ENCODE data around the gene FOS. TPM values are rescaled to one million over a fixed set of nuclear protein-coding genes. Genes with fewer than 3 reads are reported as not detected.
A peak's percentile ranks its signal among the peaks of the same experiment; 100 is the strongest.

The FOS gene
- total and polyA plus RNA-seq, 2 of the 4 experiments (the other 2 are of a cell fraction): 53.6 to 171 TPM

GRCh38 chr14:75310295-75311111, 31.9 kb downstream of the FOS start:
- no peaks in the 10 kb centered on the region for H3K9me3 ChIP-seq (ENCODE audit: control insufficient read depth, insufficient read depth, low read length)
- H3K4me1 ChIP-seq (ENCODE audit: control insufficient read depth, insufficient read depth, low read length): peaks cover 9% of the 10 kb centered on the region
- no TSS peak for BruUV-seq (replicated peaks)
- no peak overlapping the region for H3K9ac ChIP-seq (ENCODE audit: low read depth, low read length)
- H4K91ac ChIP-seq (ENCODE audit: insufficient read depth, low read depth, low read length): no peak overlapping the region
- H2AFZ ChIP-seq (replicated peaks; ENCODE audit: low read length, poor library complexity): peak overlapping the region; percentile 63
- no peak overlapping the region for H2BK5ac ChIP-seq (ENCODE audit: low read depth, low read length, poor library complexity, severe bottlenecking)
- H3K18ac ChIP-seq (ENCODE audit: low read depth, low read length): 0 out of 2 replicates have a peak overlapping the region, but pooled peaks have one; percentile 19
- no peak overlapping the region for H2BK15ac ChIP-seq (ENCODE audit: low read depth, low read length)
- no peak overlapping the region for H3K56ac ChIP-seq (ENCODE audit: extremely low read depth, insufficient read depth, low read length)
- no peak overlapping the region; the same call in 1 of the 2 replicates for H4K5ac ChIP-seq (ENCODE audit: low read depth, low read length)
- peak overlapping the region; percentile 44; the same call in 1 of the 2 replicates for H3K4ac ChIP-seq (ENCODE audit: low read depth, low read length)
- peaks cover 3% of the 10 kb centered on the region; the same call in 1 of the 2 replicates for H3K27me3 ChIP-seq (ENCODE audit: control insufficient read depth, insufficient read depth, low read length)
- in situ Hi-C loops (cut with MboI; ENCODE audit: low sequenced_read_pairs) (no loop called here), dilution Hi-C loops (cut with HindIII; ENCODE audit: low sequenced_read_pairs, unreplicated experiment) (loop anchor here (25.0 kb wide), 1 partner anchor 173 kb away; the partner anchor contains the start of gene NEK9), intact Hi-C loops (cut with micrococcal nuclease) (no loop called here)
- POLR2A ChIA-PET (ENCODE audit: unreplicated experiment): interaction anchor here (0.6 kb wide), 1 partner anchor 502 kb away, joined by 3 read pairs; no protein-coding TSS in a partner anchor
- H3K23ac ChIP-seq (ENCODE audit: low read depth, low read length): no peak overlapping the region
- no peaks in the 10 kb centered on the region for H3K36me3 ChIP-seq (ENCODE audit: control insufficient read depth, insufficient read depth, low read length)
- H3K4me3 ChIP-seq (ENCODE audit: insufficient read depth, low read depth, low read length): no peak overlapping the region
- peak overlapping the region in 1 of 2 experiments; percentile 4; a peak in 1 of 4 replicates for H4K8ac ChIP-seq (ENCODE audit: low read depth in 2 of 2, low read length in 2 of 2)
- H2BK120ac ChIP-seq (ENCODE audit: low read depth, low read length): no peak overlapping the region
- no peak overlapping the region for H3K14ac ChIP-seq (replicated peaks; ENCODE audit: low read depth, low read length)
- CTCF ChIA-PET: interaction anchor here (0.6 to 4.6 kb wide), 6 partner anchors 11 to 250 kb away, joined by 3 to 24 read pairs (median 3); no protein-coding TSS in a partner anchor
- no peak overlapping the region for H2BK20ac ChIP-seq (ENCODE audit: low read depth, low read length)
- WGBS, 2 experiments (ENCODE audit: extremely low coverage in 2 of 2, insufficient read length in 1 of 2): 8% methylated on average over 2 of the region's 13 CpGs; no CpG with 5 or more reads in 1 of the 2 experiments
- H4K20me1 ChIP-seq (ENCODE audit: insufficient read depth, low read length): no peaks in the 10 kb centered on the region
- no peaks in the 10 kb centered on the region for H3K79me1 ChIP-seq (ENCODE audit: low read depth in 1 of 2, low read length in 2 of 2)
- peak overlapping the region; percentile 3 for H2AK9ac ChIP-seq (replicated peaks; ENCODE audit: low read depth, low read length, poor library complexity)
- ATAC-seq (ENCODE audit: low read depth) (peak; percentile 71), DNase-seq (peak; percentile 86)
- no peak overlapping the region for H2AK5ac ChIP-seq (ENCODE audit: low read depth, low read length)
- H3K9me1 ChIP-seq (ENCODE audit: insufficient read depth, low read length): no peaks in the 10 kb centered on the region; the same call in 1 of the 2 replicates
- H3K27ac ChIP-seq (ENCODE audit: insufficient read depth, low read length): peak overlapping the region; percentile 39; the same call in 1 of the 2 replicates
- H3K4me2 ChIP-seq (ENCODE audit: low read depth, low read length): peak overlapping the region; percentile 20; the same call in 1 of the 2 replicates
- TF ChIP-seq NFE2L2 (IDR thresholded peaks at IDR 0.05; ENCODE audit: low read depth, low read length): no peak
- TF ChIP-seq RAD21 (IDR thresholded peaks at IDR 0.05; ENCODE audit: low read length): no peak
- TF ChIP-seq ELK1 (IDR thresholded peaks at IDR 0.05; ENCODE audit: borderline replicate concordance, low read depth, low read length): no peak
- TF ChIP-seq RFX5 (IDR thresholded peaks at IDR 0.05; ENCODE audit: low read depth, low read length): no peak
- TF ChIP-seq CEBPB (IDR thresholded peaks at IDR 0.05; ENCODE audit: low read depth, low read length): 0 out of 2 replicates have a peak, but pooled peaks have one; percentile 13
- no peak for TF ChIP-seq CHD1 (IDR thresholded peaks at IDR 0.05; ENCODE audit: low read depth, low read length)
- no peak for TF ChIP-seq MXI1 (IDR thresholded peaks at IDR 0.05; ENCODE audit: borderline replicate concordance, low read depth, low read length)
- TF ChIP-seq SMC3 (IDR thresholded peaks at IDR 0.05; ENCODE audit: low read depth, low read length): no peak
- no peak for TF ChIP-seq MAFK (IDR thresholded peaks at IDR 0.05; ENCODE audit: low read depth, low read length)
- TF ChIP-seq RCOR1 (IDR thresholded peaks at IDR 0.05; ENCODE audit: insufficient replicate concordance, low read length): no peak
- no peak for TF ChIP-seq USF2 (IDR thresholded peaks at IDR 0.05; ENCODE audit: low read depth, low read length)
- peak; percentile 88; the same call in 1 of the 2 replicates for TF ChIP-seq MAZ (IDR thresholded peaks at IDR 0.05; ENCODE audit: borderline replicate concordance, low read depth, low read length)

Data from IMR-90 (cell line).